ENCODE results near the gene CCDC54.

Gene CCDC54

GRCh38 chr3:107394502-107394901 lies 17.3 kb downstream of the CCDC54 start:
- no peak for DNase-seq

DNA sequence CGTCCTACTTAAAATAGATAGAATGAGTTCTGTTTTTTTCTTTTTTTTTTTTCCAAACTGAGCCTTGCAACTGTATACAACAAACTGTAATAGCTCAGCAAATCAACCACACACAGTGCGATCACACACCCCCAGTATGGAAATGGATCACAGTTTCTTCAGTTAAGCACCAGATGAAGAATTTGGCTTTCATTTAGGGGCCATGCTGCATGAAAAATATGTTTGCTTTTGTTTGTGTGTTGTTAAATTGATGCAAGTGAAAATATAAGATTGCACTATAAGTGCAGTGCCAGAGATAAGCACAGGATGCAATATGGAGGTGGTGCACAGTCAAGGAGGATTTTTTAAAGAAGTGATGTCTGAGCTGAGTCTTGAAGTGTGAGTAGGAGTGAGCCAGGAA lies 17.8 kb downstream of the CCDC54 start:
- DNase-seq, result no peak

- DNase-seq, result no peak
These were observed 24.1 kb downstream of the CCDC54 start for GRCh38 chr3:107401301-107401700.

DNA sequence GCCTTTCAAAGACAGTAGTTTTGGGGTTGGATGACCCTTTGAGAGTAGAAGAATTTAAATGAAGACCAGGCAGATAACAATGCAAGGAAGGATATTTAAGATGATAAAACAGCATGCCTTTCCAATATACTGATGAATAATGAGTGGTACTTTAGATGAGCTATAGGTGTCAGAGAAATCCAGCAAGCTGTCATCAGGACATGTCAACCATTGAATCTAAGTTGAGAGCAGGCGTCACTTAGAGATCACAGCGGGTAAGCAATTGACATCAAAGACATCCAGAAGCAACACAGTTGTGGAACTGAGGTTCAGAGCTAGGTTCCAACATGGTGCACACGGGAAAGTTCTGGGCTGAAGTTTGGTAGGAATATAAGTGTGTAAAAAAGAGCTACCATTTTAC lies 25.0 kb downstream of the CCDC54 start:
- no peak for DNase-seq

- DNase-seq, result no peak
These were observed 27.7 kb downstream of the CCDC54 start for GRCh38 chr3:107404727-107405469.

GRCh38 chr3:107407355-107407754 lies 30.1 kb downstream of the CCDC54 start:
- no peak for DNase-seq

DNA sequence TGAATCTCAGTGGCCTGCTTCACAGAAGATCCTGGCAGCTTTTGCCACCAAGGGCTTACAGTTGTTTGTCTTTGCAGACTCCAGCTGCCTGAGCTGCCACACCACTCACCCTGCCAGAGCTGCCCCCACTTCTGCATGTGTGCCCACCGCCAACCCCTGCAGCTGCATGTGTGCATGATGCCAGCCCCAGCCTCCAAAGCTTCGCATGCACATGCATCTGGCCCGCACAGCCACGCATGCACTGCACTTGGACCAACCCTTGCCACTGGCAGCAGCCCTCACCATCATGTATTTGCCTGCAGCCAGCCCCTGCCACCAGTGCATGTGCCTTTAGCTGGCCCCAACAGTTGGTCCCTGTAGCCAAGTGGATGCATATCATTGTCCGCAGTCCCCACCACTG lies 31.3 kb downstream of the CCDC54 start:
- DNase-seq, result no peak

GRCh38 chr3:107409365-107409764 lies 32.1 kb downstream of the CCDC54 start:
- no peak for DNase-seq

- no peak for DNase-seq
These were observed 33.4 kb downstream of the CCDC54 start for GRCh38 chr3:107410606-107411005.

- no peak for DNase-seq
These were observed 33.8 kb downstream of the CCDC54 start for GRCh38 chr3:107411056-107411455.

DNA sequence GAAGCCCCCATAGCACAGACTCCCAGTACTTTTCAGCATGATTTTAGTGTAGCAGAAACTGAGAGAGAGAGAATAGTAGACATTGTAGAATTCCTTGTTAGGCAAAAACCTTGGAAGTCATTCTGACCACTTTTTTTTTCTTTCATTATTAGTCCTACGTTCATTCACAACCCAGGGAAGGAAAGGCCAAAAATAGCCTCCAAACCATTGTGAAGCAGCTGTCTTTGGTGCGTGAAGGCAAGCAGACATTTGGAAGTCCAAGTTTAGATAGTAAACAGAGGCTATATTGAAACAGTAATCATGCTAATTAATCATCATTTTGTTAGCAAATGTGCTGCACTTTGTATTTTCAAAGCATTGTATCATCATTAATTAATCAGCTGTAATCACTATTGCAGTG lies 34.5 kb downstream of the CCDC54 start:
- no peak for DNase-seq

DNA sequence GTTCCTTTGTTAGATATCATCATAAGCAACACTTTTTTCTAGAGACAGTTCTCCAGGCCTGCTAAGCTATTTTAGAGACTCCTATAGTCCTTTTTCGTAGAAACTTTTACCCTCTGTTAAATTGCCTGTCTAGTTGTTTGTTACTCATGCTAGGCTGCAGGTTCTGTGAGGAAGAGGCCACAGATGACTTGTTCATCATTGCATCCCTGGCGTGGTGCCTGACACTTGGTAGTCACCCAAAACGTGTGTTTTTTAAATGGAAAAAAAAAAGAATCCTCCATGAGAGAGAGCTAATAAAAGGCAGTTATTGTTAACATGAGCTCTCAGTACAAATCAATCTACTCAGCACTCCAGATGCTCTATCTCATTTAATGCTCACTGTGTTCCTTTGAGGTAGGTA lies 35.1 kb downstream of the CCDC54 start:
- no peak for DNase-seq

GRCh38 chr3:107413264-107413663 lies 36.0 kb downstream of the CCDC54 start:
- no peak for DNase-seq

DNA sequence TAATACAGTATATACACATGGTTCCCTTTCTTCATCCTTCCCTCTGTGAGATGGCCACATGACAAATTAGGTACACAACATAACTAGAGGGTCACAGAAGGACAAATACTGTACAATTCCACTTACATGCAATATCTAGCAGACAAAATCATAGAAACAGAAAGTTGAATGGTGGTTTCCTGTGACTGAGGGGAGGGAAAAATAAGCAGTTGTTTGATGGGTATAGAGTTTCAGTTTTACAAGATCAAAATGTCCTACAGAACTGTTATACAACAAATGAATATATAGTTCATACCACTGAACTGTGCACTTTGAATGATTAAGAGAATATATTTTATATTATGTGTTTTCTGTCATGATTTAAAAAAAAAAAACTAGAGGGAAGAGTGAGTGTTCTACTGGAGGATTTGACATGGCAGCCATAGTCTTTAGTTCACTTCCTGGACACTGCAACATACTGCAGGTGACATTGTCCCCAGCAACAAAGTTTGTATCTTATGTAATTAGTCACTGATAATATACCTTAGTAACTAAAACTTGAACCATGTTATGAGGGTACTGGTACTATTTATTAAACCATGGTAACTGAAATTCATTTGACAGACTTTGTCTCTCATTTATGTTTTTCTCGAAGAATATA lies 37.2 kb downstream of the CCDC54 start:
- DNase-seq, result no peak

GRCh38 chr3:107416138-107416537 lies 38.9 kb downstream of the CCDC54 start:
- DNase-seq, result no peak

DNA sequence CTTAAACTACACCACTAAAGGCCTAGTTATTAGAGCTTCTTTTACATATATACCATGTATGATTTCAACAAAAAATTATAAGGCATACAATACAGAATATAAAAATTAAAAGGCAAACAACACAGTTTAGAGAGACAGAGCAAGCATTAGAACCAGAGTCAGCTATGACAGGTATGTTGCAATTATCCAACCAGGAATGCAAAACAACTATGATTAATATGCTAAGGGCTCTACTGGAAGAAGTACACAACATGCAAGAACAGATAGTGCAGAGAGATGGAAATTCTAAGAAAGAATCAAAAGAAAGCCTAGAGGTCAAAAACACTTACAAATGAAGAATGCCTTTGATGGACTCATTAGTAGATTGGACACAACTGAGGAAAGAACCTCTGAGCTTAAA lies 39.6 kb downstream of the CCDC54 start:
- DNase-seq, result no peak

GRCh38 chr3:107421170-107421792 lies 44.0 kb downstream of the CCDC54 start:
- peak; percentile 30 for DNase-seq

DNA sequence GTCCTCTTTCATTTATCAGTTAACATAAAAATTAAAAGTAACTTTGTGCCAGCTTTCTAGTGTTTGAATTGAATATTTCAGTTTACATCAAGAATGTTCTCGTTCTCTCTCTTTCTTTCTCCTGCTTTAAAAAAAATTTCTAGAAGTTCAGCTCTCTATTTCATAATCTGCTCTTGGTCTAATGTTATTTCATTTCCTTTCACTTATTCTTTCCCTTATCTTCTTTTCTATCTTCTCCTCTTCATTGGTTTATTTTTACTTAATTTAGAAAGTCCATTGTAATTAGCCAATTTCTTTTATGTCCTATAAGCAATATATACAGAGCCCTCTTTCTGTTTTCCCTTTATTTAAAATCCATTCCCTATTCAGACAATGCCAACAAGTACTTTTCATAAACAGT lies 44.6 kb downstream of the CCDC54 start:
- no peak for DNase-seq

- no peak for DNase-seq
These were observed 47.8 kb downstream of the CCDC54 start for GRCh38 chr3:107425033-107425432.

DNA sequence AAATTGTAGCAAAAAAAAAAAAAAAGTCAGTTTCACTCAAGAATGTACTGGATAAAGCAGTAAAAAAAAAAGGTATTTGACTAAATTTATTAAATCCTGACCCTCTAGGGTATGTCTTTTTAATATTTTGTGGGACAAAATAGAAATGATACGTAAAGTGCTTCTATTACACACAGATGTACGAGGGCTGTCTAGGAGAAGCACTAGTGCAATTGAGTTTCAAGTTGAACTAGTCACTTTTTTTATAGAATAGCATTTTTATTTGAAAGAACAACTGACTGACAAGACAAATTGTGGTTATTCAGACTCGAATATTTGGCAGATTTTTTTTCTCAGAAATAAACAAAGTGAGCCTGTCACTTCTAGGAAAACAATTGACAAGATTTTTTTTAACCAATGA lies 49.0 kb downstream of the CCDC54 start:
- DNase-seq, result no peak
